Cortex of kidney (tissue), 1 donor: ENCODE measurements around the gene WASF2.
"Not testable (repeated sequence)": the region's sequence is repeated elsewhere in the genome, so short reads cannot be mapped to it uniquely, and the experiment has no call there.

Source experiments
- DNase-seq: peaks from one replicate; lab custom pipeline; 2025; lab: John Stamatoyannopoulos, UW

WASF2 gene

DNA sequence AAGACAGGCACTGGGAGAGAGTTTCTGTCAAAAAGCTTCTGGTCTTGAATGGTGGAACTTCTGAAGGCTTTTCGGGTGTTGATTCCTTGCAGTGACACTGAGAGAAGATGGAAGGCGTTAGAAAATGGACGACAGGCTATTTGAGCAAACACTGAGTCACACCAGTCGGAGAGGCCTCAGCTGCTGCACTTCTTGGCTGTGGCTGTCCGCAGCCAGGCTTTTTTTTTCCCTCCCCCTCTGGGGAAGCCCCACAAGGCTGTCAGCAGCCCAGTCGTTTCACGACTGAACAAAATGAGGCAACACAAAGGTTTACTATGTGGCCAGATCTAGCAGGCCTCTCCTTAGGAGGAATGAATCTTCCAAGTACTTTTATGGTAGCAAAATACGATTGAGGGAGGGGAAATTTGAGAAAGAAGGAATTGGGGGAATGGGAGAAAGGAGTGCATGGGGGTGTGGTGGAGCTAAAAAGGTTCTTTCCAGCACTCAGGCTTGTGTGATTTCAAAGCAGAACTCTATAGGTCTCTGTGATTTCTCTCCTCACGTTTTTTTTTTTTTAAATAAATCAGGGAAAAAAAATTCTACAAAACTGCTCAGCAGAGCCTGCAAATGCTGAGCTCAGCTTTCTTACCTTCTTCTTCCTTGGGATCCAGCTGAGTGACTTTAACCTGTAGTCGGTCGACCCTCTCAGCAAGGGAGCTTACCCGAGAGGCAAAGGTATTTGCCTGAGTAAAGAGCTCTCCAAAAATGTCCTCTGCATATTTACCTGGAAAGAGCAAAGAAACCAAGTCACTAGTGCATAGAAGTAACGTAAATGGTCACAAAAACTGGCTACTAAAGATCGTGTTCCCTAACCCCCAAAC is 71.4 kb downstream of the WASF2 start:
- DNase-seq: no peak

- DNase-seq: no peak
These were observed 72.3 kb downstream of the WASF2 start for GRCh38 chr1:27417713-27418112.

DNA sequence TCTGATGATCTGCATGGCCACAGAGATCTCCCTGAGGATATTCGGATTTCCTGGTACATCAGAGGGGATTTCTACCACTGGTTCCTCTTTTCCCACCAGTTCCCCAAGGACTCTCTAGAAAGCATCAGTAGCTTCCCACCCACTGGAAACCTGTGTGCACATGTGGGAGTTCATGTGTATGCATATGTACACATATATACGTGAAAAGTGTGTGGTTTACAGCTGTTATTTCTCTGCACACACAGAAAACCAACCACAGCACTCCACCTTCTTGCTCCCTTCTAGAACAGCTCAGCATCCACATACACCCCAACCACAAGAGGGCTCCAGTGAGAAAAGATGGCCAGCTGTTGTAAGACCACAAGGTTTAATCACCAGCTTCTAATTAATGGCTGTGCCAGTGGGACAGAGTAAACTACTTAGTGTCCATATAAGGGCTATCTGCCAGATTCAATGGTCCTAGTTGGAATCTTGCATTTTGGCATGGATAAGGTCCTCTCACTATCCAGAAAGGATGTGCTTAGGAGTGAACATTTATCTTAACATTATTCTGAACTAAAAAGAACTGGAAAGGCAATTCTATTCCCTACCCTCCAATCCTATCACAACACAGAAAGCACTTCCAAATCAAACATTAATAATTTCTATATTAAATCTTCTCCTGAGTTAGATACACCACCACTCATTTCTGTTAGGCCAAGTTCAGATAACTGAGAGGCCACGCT is 73.4 kb downstream of the WASF2 start:
- no peak for DNase-seq

DNA sequence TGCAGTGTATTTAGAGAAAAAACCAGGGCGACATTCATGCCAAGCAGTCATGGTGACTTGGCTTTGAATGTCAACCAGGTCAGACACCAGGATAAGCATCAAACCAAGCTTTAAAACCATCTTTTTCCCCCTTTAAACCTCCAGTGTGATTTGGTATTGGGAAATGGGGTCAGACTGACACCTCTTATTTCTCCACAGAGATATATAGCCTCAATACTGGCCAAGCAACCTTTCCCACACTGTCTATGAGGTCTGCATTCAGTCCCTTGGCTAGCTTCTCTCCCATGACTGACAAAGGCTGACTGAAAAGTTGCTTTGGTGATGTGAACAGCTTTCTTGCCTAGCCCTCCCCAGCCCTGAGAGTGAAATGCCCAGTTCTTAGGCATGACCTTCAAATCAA is 75.9 kb downstream of the WASF2 start:
- DNase-seq: no peak

- DNase-seq: no peak
These were observed 77.0 kb downstream of the WASF2 start for GRCh38 chr1:27413004-27413403.

GRCh38 chr1:27412502-27412901 is 77.5 kb downstream of the WASF2 start:
- no peak for DNase-seq

DNA sequence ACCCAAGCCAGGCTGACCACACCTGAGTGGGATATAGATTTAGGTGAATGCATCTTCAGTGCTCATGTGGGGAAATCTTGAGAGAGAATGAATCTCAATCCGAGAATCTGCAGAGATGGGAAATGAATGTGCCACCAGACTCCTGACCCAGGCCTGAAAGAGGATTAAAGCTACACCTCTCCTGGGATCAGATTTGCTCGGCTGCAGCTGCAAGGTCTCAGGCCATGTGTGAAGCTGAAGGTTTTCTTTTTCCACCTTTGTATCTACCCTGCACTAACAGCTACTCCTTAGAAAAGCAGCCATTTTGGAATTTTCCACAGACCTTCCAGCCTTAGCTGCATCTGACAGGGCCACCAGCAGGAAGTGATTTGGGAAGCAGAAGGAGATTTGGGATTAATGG is 79.3 kb downstream of the WASF2 start:
- DNase-seq: no peak

DNA sequence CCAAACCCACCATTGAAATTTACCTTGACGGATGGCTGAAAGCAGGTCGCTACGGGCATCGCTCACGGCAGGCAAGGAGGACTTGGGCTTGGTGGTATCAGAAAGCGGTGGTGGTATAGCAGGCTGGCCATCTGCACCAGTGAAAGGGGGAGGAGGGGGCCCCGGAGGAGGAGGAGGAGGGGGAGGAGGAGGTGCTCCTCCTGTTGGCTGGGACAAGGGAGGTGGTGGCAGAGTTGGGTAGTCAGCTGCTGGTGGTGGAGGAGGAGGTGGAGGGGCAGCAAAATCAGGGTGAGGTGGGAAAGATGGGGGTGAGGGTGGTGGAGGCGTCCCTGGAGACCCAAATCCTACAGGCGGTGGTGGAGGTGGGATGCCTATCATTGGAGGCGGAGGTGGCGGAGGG is 80.3 kb downstream of the WASF2 start:
- no peak for DNase-seq

GRCh38 chr1:27408151-27408550 is 81.8 kb downstream of the WASF2 start:
- no peak for DNase-seq

DNA sequence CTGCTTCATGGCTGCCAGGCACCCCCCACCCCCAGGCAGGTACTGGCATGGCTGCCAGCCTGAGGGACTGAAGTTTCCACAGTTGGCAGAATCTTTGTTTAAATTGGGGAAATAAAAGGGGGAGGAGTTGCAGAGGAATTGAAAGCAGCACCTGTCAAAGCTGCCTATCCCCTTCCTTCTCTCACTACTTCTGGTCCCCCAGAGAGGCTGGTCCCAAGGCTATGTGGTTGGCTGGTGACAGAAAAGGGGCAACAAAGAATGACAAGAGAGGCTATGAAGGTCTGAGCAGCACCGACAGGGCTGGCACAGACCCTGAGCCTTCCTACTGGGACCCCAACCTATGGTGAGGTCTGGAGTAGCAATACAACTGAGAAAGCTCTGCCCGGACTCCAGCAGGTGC is 83.2 kb downstream of the WASF2 start:
- DNase-seq: not testable (repeated sequence)

- DNase-seq: no peak
These were observed 83.6 kb downstream of the WASF2 start for GRCh38 chr1:27406362-27406680.

- not testable (repeated sequence) for DNase-seq
These were observed 84.2 kb downstream of the WASF2 start for GRCh38 chr1:27405598-27406361.

DNA sequence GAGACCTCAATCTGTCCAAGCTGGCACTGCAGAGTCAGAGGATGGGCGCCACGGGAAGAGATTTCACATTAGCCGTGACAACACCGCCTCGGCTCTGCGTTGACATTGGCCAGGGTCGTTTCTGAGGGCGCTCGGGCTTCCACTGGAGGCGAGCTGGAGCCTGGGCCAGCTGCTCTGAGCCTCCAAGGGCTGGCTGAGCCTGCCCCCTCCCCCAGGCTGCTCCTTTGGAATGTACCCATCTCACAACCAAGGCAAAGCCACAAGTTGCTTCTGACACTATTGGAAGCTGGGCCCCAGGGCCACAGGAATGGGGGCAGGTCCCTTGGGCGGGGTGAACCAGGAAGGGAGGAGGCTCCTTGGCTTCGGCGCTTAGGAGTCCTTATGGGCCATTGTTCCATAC is 84.9 kb downstream of the WASF2 start:
- no peak for DNase-seq

- DNase-seq: no peak
These were observed 86.0 kb downstream of the WASF2 start for GRCh38 chr1:27403931-27404330.

- no peak for DNase-seq
These were observed 86.8 kb downstream of the WASF2 start for GRCh38 chr1:27403065-27403726.

DNA sequence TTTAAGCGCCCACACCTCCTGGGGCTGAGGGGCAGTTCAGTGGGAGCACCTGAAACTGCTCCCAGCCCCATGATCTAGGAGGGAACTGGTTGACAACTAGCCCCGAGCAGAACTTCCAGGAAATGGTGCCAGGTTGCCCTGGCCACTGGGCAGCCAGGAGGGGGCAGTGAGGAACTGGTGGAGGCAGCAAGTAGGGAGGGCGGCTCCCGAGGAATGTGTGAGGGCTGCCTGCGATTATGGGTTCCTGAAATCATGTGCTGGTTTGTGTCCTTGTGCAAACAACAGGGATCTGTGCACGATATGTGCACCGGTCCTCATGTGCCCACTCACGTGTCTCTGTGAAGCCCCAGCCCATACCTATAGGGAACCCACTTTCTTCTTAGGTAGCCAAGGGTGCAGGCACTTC is 87.6 kb downstream of the WASF2 start:
- DNase-seq: no peak

DNA sequence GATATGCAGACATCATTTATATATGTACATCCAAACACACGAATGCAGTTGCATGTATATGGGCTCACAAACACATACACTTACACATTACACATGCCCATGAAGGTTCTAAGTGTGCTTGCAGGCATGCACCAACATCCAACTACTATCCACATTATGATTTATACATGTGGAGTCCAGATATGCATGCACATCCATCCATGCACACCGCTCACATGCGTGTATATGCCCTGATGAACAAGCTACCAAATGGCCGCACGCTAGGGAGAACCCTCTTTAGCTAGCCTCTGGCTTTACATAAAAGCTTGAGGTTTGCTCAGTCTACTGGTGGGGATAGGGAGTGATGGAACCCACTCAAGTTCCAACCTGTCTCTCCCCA is 89.0 kb downstream of the WASF2 start:
- no peak for DNase-seq

- no peak for DNase-seq
These were observed 89.6 kb downstream of the WASF2 start for GRCh38 chr1:27400082-27400962.

DNA sequence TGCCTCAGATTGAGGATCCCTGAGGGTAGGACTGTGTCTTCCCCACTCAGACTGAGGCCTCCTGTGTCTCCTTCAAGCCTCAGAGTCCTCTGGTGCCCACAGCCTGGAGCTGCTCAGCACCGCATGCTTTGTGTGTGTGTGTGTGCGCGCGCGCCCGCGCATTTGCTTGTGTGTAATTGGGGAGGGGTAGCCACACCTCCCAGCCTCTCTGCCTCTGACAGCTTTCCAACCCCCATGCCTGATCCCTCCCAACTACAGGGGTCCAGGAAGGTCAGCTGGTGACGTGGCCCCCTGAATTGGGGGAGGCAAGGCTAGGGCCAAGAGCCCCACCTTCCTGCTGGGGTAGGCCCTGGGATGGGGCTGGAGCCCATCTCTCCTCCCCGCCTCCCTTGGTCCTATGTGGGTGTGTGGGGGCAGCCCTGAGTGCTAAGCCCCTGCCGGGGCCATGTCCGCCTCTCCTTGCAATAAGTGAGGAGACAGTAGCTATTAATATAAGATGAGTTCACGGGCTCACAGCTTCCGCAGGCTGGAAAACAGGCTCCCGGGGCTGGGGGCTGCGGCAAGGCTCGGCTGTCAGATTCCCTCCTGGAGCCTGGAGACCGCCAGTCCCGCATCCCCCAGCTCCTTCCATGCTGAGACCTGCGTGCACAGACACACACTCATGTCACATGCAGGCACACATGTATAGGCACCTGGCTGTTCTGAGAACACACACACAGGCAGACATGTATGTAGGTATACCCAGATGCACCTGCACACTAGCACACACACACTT is 90.5 kb downstream of the WASF2 start:
- no peak for DNase-seq

GRCh38 chr1:27398405-27399149 is 91.4 kb downstream of the WASF2 start:
- DNase-seq: no peak
